Measurements from ENCODE around the gene CNTD1.

GRCh38 chr17:42795465-42795864 lies 3.2 kb upstream of the CNTD1 start:
- TF ChIP-seq CTCF (IDR thresholded peaks at IDR 0.05; ENCODE audit: low read depth, low read length), result no peak
- TF ChIP-seq EZH2phosphoT487 (IDR thresholded peaks at IDR 0.05; ENCODE audit: low read depth), result no peak
